ENCODE measurements around the gene KCNT1. TPM values are rescaled to one million over a fixed set of nuclear protein-coding genes. Genes with fewer than 3 reads are reported as not detected.

The KCNT1 gene
- total RNA-seq, 1 experiment from 2014 or later: 0.68 TPM

- no peak for DNase-seq
- no peak overlapping the region for H3K27ac ChIP-seq (ENCODE audit: insufficient read length, low read depth, low read length)
- H4K8ac ChIP-seq (replicated peaks; ENCODE audit: insufficient read length, low read depth, low read length): no peak overlapping the region
- H3K9me3 ChIP-seq (ENCODE audit: control insufficient read depth, low read depth, low read length): no peaks in the 10 kb centered on the region
- H3K79me1 ChIP-seq (ENCODE audit: insufficient read depth, low read depth, low read length, poor library complexity, severe bottlenecking): no peaks in the 10 kb centered on the region
- H2BK5ac ChIP-seq (ENCODE audit: insufficient read length, low read length): no peak overlapping the region
- no peak overlapping the region for H3K23ac ChIP-seq (ENCODE audit: insufficient read length, low read depth, low read length)
- no peak overlapping the region for H3K9ac ChIP-seq (ENCODE audit: extremely low read depth, insufficient read length, low read length)
- H2AFZ ChIP-seq (ENCODE audit: low read length): no peak overlapping the region
- peak overlapping the region; percentile 39 for H3K4me2 ChIP-seq (ENCODE audit: insufficient read depth, insufficient read length, low read length)
- H2BK15ac ChIP-seq (ENCODE audit: low read depth, low read length): no peak overlapping the region
- H3K4me3 Mint-ChIP-seq: peak overlapping the region; percentile 32 to 61
- H3K79me2 ChIP-seq (ENCODE audit: insufficient read depth, low read length): no peaks in the 10 kb centered on the region
- H2AK5ac ChIP-seq (ENCODE audit: insufficient read length, low read length): no peak overlapping the region
- no peaks in the 10 kb centered on the region for H3K9me3 Mint-ChIP-seq
- H3K27me3 Mint-ChIP-seq (ENCODE audit: low read depth): peaks cover 47% of the 10 kb centered on the region
- H4K20me1 ChIP-seq (ENCODE audit: control insufficient read depth, insufficient read depth, insufficient read length): no peaks in the 10 kb centered on the region
- TF ChIP-seq, protein P1, sequence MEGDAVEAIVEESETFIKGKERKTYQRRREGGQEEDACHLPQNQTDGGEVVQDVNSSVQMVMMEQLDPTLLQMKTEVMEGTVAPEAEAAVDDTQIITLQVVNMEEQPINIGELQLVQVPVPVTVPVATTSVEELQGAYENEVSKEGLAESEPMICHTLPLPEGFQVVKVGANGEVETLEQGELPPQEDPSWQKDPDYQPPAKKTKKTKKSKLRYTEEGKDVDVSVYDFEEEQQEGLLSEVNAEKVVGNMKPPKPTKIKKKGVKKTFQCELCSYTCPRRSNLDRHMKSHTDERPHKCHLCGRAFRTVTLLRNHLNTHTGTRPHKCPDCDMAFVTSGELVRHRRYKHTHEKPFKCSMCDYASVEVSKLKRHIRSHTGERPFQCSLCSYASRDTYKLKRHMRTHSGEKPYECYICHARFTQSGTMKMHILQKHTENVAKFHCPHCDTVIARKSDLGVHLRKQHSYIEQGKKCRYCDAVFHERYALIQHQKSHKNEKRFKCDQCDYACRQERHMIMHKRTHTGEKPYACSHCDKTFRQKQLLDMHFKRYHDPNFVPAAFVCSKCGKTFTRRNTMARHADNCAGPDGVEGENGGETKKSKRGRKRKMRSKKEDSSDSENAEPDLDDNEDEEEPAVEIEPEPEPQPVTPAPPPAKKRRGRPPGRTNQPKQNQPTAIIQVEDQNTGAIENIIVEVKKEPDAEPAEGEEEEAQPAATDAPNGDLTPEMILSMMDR (conservative IDR thresholded peaks at IDR 0.05): no peak
- H3K27ac Mint-ChIP-seq: no peak overlapping the region
- no peak overlapping the region for H2BK12ac ChIP-seq (ENCODE audit: insufficient read length, low read depth, low read length)
- no peak overlapping the region for H3K4ac ChIP-seq (ENCODE audit: low read depth, low read length)
- H3K4me1 Mint-ChIP-seq: peaks cover 0 to 5% of the 10 kb centered on the region in 2 experiments; a peak in 2 of 4 replicates
- H3K18ac ChIP-seq (ENCODE audit: insufficient read length, low read depth, low read length): no peak overlapping the region
- peaks cover 6% of the 10 kb centered on the region; the same call in 1 of the 2 replicates for H3K27me3 ChIP-seq (ENCODE audit: insufficient read depth, low read length)
- H3K36me3 Mint-ChIP-seq (ENCODE audit: insufficient read depth in 1 of 3, low read depth in 3 of 3): no peaks in the 10 kb centered on the region
- no CpG with 5 or more reads among the region's 23 CpGs for WGBS (ENCODE audit: extremely low coverage, insufficient read length, low lambda C conversion rate)
- no peak overlapping the region for H4K91ac ChIP-seq (ENCODE audit: insufficient read length, low read depth, low read length)
- H3T11ph ChIP-seq (ENCODE audit: low read length): no peak overlapping the region
- no peaks in the 10 kb centered on the region for H3K4me1 ChIP-seq (ENCODE audit: insufficient read depth, low read length)
- H4K5ac ChIP-seq (ENCODE audit: insufficient read length, low read depth, low read length): no peak overlapping the region
- no peak overlapping the region for H3K14ac ChIP-seq (ENCODE audit: insufficient read depth, low read length)
- peaks cover 3% of the 10 kb centered on the region for H3K23me2 ChIP-seq (ENCODE audit: insufficient read length, low read depth, low read length, poor library complexity, severe bottlenecking)
- H3K56ac ChIP-seq (ENCODE audit: insufficient read length, low read depth, low read length): no peak overlapping the region
- H2BK120ac ChIP-seq (ENCODE audit: low read depth, low read length, poor library complexity, severe bottlenecking): no peak overlapping the region
- H2BK20ac ChIP-seq (ENCODE audit: low read depth, low read length, poor library complexity, severe bottlenecking): no peak overlapping the region
These were observed 13.1 kb downstream of the KCNT1 start for GRCh38 chr9:135715056-135715595.
